Endothelial cell of umbilical vein (primary cell): Measurements from ENCODE around the gene MNT. TPM values are rescaled to one million over a fixed set of nuclear protein-coding genes. Genes with fewer than 3 reads are reported as not detected.

Experiments
- BruUV-seq: library from RNA; stranded (reverse); fragments of 400-500 nt; replicated peaks from 2 replicates; lab custom pipeline; 2021; lab: Mats Ljungman, UMichigan
- CTCF ChIA-PET: fragments of 300-600, 350-600 bp; sonication (Branson Sonifier 250); formaldehyde crosslinking; loops from one replicate; lab custom pipeline; 2021; ENCODE audit warnings: antibody characterized with exemption, inconsistent platforms; lab: Charles Lee
- POLR2A ChIA-PET: fragments of 300-600, 350-600 bp; sonication (Branson Sonifier 250); formaldehyde crosslinking; loops from one replicate; lab custom pipeline; 2021; ENCODE audit warnings: antibody characterized with exemption, inconsistent platforms; lab: Charles Lee
- DNase-seq: peaks from one replicate; pipeline ENCODE4 v3.0.0-alpha.2; 2011; ENCODE audit warnings: low read depth, low spot score
- FAIRE-seq: peaks from 2 replicates; lab custom pipeline; 2011; peaks lifted over from hg19 to GRCh38; lab: Jason Lieb, UNC
- H2AFZ ChIP-seq: 2 replicates; pipeline ENCODE4 v1.6.0; 2012; ENCODE audit warnings: low read depth, low read length, control low read depth, inconsistent platforms
- H3K27ac ChIP-seq: 2 replicates; pipeline ENCODE4 v1.5.1; 2011; ENCODE audit warnings: low read depth, mild to moderate bottlenecking, control low read depth, low read length, moderate library complexity; ENCODE audit not compliant: insufficient read depth
- H3K27me3 ChIP-seq, 2 experiments: 2 replicates each; pipeline versions ENCODE4 v1.6.0 to v1.6.1; 2011; ENCODE audit warnings: low read length in 2 of 2, mixed read lengths in 1 of 2; ENCODE audit not compliant: control insufficient read depth in 2 of 2, insufficient read depth in 2 of 2
- H3K36me3 ChIP-seq, 2 experiments: 2 replicates in 1 of 2; 3 replicates in 1 of 2; pipeline ENCODE4 v1.5.1; 2011; ENCODE audit warnings: low read length in 2 of 2, mild to moderate bottlenecking in 1 of 2, moderate library complexity in 1 of 2; ENCODE audit not compliant: control insufficient read depth in 2 of 2, insufficient read depth in 2 of 2; ENCODE audit errors: extremely low read depth in 1 of 2
- H3K4me1 ChIP-seq: 3 replicates; pipeline ENCODE4 v1.5.1; 2011; ENCODE audit warnings: mild to moderate bottlenecking, low read length; ENCODE audit not compliant: control insufficient read depth, insufficient read depth; ENCODE audit errors: extremely low read depth
- H3K4me2 ChIP-seq: 2 replicates; pipeline ENCODE4 v1.6.1; 2011; ENCODE audit warnings: low read length, control low read depth, mixed read lengths; ENCODE audit not compliant: insufficient read depth
- H3K4me3 ChIP-seq, 3 experiments: fragments of 200-600 bp in 1 of 3; sonication (generic), shearing (Covaris generic) in 1 of 3; replicated peaks in 1 of 3; 2 replicates each; pipeline ENCODE4 v1.5.1; 2011 to 2016; ENCODE audit warnings: control low read depth in 3 of 3, low read length in 3 of 3, mild to moderate bottlenecking in 2 of 3, inconsistent platforms in 1 of 3, low read depth in 1 of 3, moderate library complexity in 1 of 3; ENCODE audit not compliant: insufficient read depth in 1 of 3
- H3K79me2 ChIP-seq: 2 replicates; pipeline ENCODE4 v1.6.0; 2012; ENCODE audit warnings: low read length, inconsistent platforms; ENCODE audit not compliant: control insufficient read depth, insufficient read depth
- H3K9ac ChIP-seq: replicated peaks from 2 replicates; pipeline ENCODE3; 2011; ENCODE audit warnings: low read length, control low read depth; ENCODE audit not compliant: insufficient read depth; ENCODE audit errors: extremely low read depth
- H3K9me1 ChIP-seq: replicated peaks from 3 replicates; pipeline ENCODE4 v1.6.0; 2011; ENCODE audit warnings: mild to moderate bottlenecking, low read length; ENCODE audit not compliant: control insufficient read depth, insufficient read depth; ENCODE audit errors: extremely low read depth
- H3K9me3 ChIP-seq: replicated peaks from 2 replicates; pipeline ENCODE4 v1.5.1; 2012; ENCODE audit warnings: low read length, inconsistent platforms; ENCODE audit not compliant: control insufficient read depth, insufficient read depth
- H4K20me1 ChIP-seq: replicated peaks from 2 replicates; pipeline ENCODE3; 2011; ENCODE audit warnings: mild to moderate bottlenecking, low read length; ENCODE audit not compliant: control insufficient read depth, insufficient read depth; ENCODE audit errors: extremely low read depth
- CTCF ChIP-seq, 2 donors: IDR thresholded peaks; 1 replicate in 1 of 2; 2 replicates in 1 of 2; pipeline ENCODE4 v1.5.1; 2011; ENCODE audit warnings: low read length in 2 of 2, mild to moderate bottlenecking in 2 of 2, moderate library complexity in 2 of 2, control low read depth in 1 of 2, inconsistent platforms in 1 of 2, low read depth in 1 of 2; ENCODE audit not compliant: insufficient read depth in 1 of 2; ENCODE audit errors: extremely low read depth in 1 of 2
- EZH2 ChIP-seq: IDR thresholded peaks from 2 replicates; pipeline ENCODE4 v1.6.1; 2012; ENCODE audit warnings: borderline replicate concordance, low read depth, mild to moderate bottlenecking, moderate library complexity, low read length, inconsistent platforms; ENCODE audit not compliant: severe bottlenecking
- FOS ChIP-seq: IDR thresholded peaks from 2 replicates; pipeline ENCODE4 v1.6.1; 2011; ENCODE audit warnings: mild to moderate bottlenecking, low read length, moderate library complexity, borderline replicate concordance; ENCODE audit not compliant: insufficient read depth
- GATA2 ChIP-seq: IDR thresholded peaks from 2 replicates; pipeline ENCODE4 v1.7.0; 2011; ENCODE audit warnings: low read depth, mild to moderate bottlenecking, moderate library complexity, mixed read lengths, low read length; ENCODE audit not compliant: insufficient read length, insufficient read depth
- JUN ChIP-seq: IDR thresholded peaks from 2 replicates; pipeline ENCODE4 v1.6.1; 2011; ENCODE audit warnings: borderline replicate concordance, low read depth; ENCODE audit not compliant: insufficient read length, insufficient read depth
- MAX ChIP-seq: IDR thresholded peaks from 2 replicates; pipeline ENCODE4 v1.6.1; 2011; ENCODE audit not compliant: insufficient read depth, insufficient read length
- MYC ChIP-seq: IDR thresholded peaks from one replicate; pipeline ENCODE4 v1.6.1; 2011; ENCODE audit warnings: mild to moderate bottlenecking, low read depth, low read length
- POLR2A ChIP-seq: IDR thresholded peaks from 2 replicates; pipeline ENCODE4 v1.6.1; 2012; ENCODE audit warnings: low read depth, mild to moderate bottlenecking, control low read depth, low read length
- POLR2AphosphoS5 ChIP-seq: IDR thresholded peaks from 2 replicates; pipeline ENCODE4 v1.6.1; 2012; ENCODE audit warnings: low read depth, mild to moderate bottlenecking, control low read depth, low read length, moderate library complexity; ENCODE audit not compliant: insufficient read depth
- dilution Hi-C: fragments of 300-500 bp; cut with MboI; formaldehyde crosslinking; loops from one replicate; pipeline ENCODE4 v1.15.0; 2019; ENCODE audit warnings: low sequenced_read_pairs; ENCODE audit not compliant: extremely low pct_ligation_motif_present
- intact Hi-C: fragments of 100-400 bp; cut with micrococcal nuclease; formaldehyde crosslinking; loops from one replicate; pipeline ENCODE4 v1.10.0; 2022
- polyA plus RNA-seq, 4 experiments: library from polyadenylated mRNA; depleted of rRNA in 3 of 4; stranded (reverse) in 3 of 4; unstranded in 1 of 4; fragments of >200 nt; gene quantifications; 2 replicates each; pipeline versions ENCODE4 v1.2.1 to v1.2.3, GENCODE V29; 2011 to 2012; ENCODE audit warnings: missing spikeins in 1 of 4
- total RNA-seq: library from RNA; stranded (reverse); gene quantifications from 2 replicates; pipeline ENCODE4 v1.2.3, GENCODE V29; 2021

The MNT gene
- total and polyA plus RNA-seq, 2 donors (not counting 3 experiments of a cell fraction or from before 2014, with no cell fraction given), result 4.1 to 21.6 TPM

- POLR2A ChIA-PET, result interaction anchor here (0.9 to 1.5 kb wide), 3 partner anchors 9 to 65 kb away, joined by 3 to 5 read pairs (median 4); no protein-coding TSS in a partner anchor
- intact Hi-C loops, result loop anchor here (1.0 to 10.0 kb wide), 5 partner anchors 23 to 622 kb away; partner anchors contain the start of genes MNT, SMG6, SRR and TLCD2
- peak within 1 kb of the TSS; percentile 84 for H3K4me2 ChIP-seq
- peaks cover 16% of the 10 kb centered on the region for H3K4me1 ChIP-seq
- CTCF ChIA-PET, result interaction anchor here (0.7 to 5.4 kb wide), 12 partner anchors 16 to 427 kb away, joined by 3 to 42 read pairs (median 3); partner anchors contain the start of gene HIC1
- no peaks in the 10 kb centered on the region for H3K27me3 ChIP-seq
- FAIRE-seq, result peak; percentile 95
- H3K9me1 ChIP-seq, result no peaks in the 10 kb centered on the region
- peaks cover 9 to 15% of the 10 kb centered on the region in 2 experiments for H3K36me3 ChIP-seq
- dilution Hi-C loops, result no loop called here
- peak within 1 kb of the TSS; percentile 75 for H3K9ac ChIP-seq
- TF ChIP-seq GATA2 (no peak), CTCF (IDR thresholded peaks at IDR 0.05; ENCODE audit: extremely low read depth in 1 of 2, insufficient read depth in 1 of 2, low read depth in 1 of 2, low read length in 2 of 2) (peak in 1 of 2 donors; percentile 30), POLR2AphosphoS5 (peak; percentile 86), EZH2 (no peak), FOS (no peak), MYC (peak; percentile 77), MAX (peak; percentile 76), JUN (no peak), POLR2A (peak; percentile 95)
- no peaks in the 10 kb centered on the region for H3K9me3 ChIP-seq
- peak within 1 kb of the TSS; percentile 82 for H2AFZ ChIP-seq
- peak; percentile 92 for DNase-seq
- H3K4me3 ChIP-seq, result peak within 1 kb of the TSS; percentile 56 to 85 (median 72)
- peaks cover 32% of the 10 kb centered on the region for H3K79me2 ChIP-seq
- BruUV-seq, result no TSS peak
- H4K20me1 ChIP-seq, result no peaks in the 10 kb centered on the region
- H3K27ac ChIP-seq, result peak within 1 kb of the TSS; percentile 26
Measured at GRCh38 chr17:2336215-2336851, 64.5 kb downstream of the MNT start, which contains the start of gene TSR1. TSS of gene TSR1 (minus strand) at chr17:2336457. CDS start at chr17:2336427, 30 bp downstream.
